ENCODE results near the gene WDR91.

Gene WDR91

DNA sequence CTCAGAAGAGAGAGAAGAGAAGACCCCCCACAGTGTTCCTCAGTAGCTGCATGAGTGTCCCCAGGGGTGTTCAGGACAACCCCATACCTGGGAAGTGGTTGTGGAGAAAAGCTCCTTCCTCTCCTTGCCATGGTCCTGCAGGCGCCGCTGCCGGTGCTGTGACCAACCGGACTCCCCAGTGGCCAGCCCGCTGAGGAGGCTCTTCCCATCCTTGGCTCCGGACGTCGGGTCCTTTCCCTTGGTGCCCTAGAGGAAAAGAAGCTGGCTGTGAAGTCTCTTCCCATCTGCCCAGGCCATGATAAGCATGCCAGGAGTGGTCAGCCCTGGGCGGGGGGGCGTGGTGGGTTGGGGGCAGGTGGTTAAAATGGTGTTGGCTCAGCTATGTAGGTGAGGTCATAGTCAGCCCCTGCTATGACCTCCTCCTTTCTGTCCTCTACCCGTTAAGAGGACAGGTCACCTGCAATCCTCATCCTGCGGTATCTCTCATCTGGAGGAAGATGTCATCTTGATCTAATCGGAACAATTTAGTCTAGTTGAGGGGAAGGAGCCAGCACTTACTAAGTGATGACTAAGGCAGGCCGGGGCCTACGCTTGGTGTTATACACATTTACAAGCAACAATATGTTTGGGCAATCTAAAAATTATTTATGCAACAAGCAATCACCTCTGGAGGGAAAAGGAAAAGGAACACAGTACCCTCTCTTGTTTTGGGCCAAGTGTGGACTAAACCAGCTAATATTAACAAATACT, 13.2 kb downstream of the WDR91 start:
- DNase-seq (ENCODE audit: low spot score), result no peak

DNA sequence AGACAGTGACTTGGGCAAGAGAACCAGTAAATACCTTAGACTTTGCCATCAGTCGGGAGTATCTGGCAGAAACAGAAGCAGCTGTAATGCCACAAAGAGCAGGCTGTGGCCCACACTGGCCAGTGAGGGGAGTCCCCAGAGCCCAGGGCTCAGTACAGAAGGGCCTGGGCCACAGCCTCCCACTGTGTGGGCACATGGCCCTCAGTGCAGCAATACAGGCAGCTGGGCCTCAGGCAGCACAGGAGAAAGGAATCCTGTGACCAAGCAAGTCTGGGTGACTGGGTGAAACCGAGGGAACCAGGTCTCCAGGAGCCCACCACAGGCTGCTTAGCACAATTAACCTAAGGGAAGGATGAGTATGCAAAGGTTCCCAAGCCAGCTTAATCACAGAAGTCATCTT, 14.0 kb downstream of the WDR91 start:
- no peak for DNase-seq (ENCODE audit: low spot score)

DNA sequence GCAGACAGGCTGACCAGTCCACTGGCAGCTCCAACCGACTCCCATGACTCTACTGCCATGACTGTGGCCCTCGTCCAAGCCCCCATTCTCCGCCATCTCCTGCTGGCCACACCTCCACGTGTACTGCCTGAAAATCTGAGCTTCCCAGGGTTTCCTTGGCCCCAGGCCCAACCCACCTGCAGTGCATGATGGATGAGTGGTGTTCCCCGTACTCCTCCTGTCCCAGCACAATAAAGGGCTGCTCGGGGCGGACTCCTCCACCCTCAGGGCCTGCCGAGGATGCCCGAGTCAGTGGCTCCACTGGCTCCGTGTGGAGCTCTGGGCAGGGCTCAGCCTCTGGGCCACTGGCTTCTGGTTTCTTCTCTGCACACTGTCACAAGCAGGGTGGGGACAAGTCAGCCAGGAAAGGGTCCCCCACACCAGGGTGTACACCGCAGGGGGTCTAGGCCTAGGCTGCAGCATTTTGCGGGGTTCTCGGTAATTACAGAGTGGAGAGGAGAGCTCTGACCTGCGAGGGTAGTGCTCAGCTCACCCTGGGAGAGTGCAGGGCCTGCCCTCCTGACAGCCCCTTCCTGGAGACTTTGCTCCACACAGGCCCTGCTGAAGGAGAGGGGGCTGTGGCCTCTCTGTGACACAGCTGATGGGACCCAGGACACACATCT, 15.2 kb downstream of the WDR91 start:
- DNase-seq (ENCODE audit: low spot score), result no peak

DNA sequence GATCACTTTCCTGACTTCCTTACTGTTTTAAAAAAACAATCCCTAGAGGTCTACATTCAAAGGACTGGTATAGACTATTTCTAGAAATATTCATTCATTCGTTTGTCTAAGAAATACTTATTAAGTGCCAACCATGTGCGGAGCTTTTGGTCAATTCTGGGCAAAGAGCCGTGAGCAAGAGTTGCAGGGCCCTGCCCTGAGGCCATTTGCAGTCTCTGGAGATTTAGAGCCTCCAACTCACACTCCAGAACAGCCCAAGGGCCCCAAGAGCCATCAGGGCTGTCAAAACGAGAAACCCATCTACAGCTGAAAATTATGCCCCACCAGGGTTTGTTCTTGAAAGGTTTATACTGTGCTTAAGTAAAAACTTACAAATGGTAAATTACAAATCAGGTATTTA, 16.2 kb downstream of the WDR91 start:
- no peak for DNase-seq (ENCODE audit: low spot score)

DNA sequence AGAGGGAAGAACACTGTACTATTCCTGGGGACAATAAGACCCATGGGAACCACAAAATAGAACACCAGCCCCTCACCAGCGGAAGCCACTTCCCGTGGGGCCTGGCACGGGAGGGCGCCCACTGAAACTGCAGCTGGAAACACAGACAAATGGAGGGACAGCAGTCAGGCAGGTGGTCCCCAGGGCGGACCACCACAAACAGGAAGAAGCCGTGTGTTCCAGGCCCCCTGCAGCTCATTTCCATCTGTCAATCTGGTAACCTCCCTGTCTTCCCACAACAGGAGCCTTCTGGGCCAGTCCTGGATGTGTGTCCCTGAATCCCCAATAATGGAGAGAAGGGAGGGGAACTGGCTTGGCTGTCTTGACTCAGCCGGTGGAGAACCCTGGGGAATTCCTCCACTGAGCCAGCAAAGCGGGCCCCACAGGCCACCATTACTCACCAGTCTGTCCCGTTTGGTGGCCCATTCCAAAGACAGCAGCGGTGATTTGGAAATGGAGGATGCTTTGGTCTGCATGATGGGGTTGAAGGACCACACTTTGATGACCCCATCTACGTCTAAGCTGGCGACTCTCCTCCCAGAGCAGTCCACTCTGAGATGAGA, 16.7 kb downstream of the WDR91 start:
- no peak for DNase-seq (ENCODE audit: low spot score)

DNA sequence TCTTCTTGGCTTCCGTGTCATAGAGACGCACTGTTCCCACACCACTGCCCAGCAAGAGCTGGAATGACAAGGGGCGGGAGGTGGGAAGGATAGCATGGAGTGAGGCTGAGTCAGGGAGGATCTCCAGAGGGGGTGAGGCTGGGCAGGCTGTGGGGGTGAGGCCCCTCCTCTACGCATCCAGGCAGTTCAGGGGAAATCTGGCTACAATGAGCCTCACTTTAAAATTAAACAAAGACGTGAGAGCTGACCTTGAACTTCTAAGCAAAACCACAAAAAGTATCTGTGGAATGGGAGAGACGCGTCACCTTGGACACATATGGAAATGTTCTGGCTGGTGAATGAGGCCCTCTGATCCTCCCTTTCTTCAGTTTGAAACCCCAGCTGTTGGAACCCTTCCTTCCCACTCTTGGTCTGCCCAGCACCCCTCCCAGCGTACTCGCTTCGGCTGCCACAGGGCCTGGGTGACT, 17.7 kb downstream of the WDR91 start:
- DNase-seq (ENCODE audit: low spot score), result no peak

DNA sequence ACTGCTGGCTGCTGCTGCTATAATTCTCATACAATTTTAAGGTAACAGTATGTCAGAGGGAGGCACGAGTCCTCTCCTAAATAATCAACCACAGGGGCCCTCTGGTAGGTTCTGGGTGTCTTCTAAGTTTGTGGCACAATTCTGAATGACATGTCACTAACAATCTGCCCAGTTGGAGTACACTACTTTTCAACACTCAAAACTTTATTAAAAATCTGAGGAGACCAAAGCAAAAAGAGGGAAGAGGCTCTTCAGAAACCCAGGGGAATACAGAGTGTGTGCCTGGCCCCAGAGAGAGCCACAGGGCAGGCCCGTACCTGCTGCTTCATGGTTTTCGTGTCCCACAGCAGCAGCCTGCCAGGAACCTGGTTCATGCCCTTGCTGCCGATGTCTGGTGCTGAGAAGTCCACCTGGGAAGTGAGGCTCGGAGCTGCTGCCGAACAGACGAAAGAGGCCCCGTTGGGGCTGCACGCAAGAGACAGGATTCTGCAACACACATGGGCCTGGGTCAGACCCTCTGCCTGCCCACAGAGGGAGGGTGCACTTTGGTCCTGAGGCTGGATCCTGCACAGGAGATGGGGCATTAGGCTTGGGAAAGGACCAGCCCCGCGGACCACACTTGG, 18.3 kb downstream of the WDR91 start:
- DNase-seq (ENCODE audit: low spot score), result no peak

DNA sequence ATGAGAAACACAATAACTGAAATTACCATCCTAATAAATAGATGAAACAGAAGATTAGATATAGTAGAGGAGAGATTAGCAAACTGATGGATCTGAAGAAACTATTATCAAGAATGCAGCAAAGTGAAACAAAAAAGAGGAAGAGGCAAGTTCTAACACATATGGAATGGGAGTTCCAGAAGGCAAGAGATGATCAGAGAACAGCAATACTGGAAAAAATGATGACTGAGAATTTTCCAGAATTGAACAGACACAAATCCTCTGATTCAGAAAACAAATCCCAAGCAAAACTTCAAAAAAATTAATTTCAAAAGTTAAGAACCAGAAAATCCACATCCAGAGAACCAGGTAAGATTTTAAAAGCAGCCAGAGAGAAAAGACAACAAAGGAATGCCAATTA, 20.6 kb downstream of the WDR91 start:
- DNase-seq (ENCODE audit: low spot score), result no peak

DNA sequence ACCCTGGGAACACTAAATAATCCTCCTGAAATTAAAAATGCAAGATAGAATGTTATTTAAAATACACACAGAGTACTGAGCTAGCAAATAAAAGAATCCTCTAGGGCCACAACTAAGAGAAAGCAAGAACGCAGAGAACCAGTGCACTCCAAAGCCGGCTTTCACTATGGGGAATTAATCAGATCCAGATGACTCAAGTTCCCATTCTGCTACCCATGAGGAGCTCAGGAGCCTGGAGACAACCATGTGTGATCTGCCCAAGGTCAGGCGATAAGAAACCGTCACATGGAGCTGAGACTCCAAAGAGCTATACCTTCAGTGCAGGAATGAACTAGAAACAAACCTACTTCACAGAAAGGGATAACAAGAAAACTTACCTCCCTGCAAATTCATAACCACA, 21.4 kb downstream of the WDR91 start:
- DNase-seq (ENCODE audit: low spot score), result no peak

DNA sequence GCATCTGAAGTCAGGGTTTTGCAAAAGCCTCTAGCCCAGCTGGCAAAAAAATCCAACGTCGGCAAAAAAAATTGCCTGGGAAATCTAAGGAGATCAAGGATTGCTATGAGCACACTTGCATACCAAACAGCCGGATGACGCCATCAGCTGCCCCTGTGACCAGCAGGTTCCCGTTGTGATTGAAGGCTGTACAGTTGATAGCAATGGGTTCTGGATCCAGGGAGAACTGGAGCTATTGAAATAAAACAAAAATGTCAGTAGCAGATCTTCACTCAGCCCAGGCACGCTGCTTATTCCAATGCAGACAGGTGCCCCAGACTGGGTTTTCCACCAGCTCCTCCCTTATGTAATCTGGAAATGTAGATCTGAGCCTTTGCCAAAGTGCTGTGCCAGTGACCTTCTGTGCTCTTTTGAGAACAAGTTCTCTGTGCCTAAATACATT, 22.1 kb downstream of the WDR91 start:
- DNase-seq (ENCODE audit: low spot score), result no peak

DNA sequence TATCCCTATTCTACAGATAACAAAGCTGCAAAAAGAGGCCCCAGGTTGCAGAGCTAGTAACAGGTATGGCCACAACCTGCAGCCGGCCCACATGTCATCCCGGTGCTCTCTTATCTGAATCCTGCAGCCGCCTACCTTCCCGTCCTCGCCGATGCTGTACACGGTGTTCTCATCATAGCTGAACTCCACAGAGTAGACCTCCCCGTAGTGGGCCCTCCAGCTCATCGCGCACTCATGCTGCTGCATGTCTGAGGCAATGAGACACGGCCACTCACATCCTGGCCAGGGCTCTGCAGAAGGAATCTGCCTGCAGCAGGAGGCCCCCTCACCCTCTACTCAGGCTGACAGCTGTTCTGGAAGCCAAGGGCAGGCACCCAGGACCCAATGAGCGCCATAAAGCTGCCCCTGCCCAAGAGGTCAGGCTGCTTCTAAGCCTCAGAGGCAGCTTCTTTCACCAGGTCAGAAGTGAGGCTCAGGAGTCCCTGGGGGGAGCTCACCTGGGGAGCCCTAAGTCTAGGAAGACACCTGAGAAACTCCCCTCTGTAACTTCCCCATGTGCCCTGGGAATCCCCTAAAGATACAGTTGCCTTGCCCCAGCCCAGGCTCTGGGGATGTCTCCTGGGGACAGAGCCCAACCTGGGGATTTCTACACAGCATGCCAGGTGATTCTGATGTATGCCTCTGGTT, 22.9 kb downstream of the WDR91 start:
- no peak for DNase-seq (ENCODE audit: low spot score)

DNA sequence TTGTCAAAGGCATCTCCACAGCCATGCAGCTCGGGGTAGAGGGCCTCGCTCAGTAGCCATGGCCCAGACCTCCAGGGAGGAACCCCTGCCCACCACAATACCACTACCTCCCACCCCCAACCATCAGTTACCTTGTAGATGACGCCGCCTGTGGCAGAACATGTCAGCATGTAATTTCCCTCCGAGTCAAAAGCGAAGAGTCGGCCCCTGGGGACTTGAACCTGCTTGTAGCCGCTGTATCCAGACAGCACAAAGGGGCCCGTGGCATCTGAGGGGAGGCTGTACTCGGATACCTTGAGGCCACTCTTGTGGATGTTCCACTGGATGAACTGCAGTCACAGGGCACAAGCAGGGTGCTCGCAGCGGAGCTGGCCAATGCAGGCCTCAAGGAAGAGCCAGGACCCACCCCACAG, 24.5 kb downstream of the WDR91 start:
- DNase-seq (ENCODE audit: low spot score), result no peak

DNA sequence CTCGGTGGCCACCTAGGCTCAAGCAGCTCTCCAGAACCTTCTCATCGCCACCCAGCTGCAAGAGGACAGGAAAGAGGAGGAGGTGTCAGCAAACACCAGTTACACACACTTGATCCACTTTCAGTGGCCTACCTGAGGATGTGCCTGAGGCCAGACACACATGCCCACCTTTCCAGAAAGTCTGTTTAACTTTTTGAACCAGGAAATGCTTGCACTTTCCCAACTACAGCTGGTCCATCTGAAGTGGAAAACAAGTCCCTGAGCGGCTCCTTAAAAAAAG, 25.1 kb downstream of the WDR91 start:
- no peak for DNase-seq (ENCODE audit: low spot score)

DNA sequence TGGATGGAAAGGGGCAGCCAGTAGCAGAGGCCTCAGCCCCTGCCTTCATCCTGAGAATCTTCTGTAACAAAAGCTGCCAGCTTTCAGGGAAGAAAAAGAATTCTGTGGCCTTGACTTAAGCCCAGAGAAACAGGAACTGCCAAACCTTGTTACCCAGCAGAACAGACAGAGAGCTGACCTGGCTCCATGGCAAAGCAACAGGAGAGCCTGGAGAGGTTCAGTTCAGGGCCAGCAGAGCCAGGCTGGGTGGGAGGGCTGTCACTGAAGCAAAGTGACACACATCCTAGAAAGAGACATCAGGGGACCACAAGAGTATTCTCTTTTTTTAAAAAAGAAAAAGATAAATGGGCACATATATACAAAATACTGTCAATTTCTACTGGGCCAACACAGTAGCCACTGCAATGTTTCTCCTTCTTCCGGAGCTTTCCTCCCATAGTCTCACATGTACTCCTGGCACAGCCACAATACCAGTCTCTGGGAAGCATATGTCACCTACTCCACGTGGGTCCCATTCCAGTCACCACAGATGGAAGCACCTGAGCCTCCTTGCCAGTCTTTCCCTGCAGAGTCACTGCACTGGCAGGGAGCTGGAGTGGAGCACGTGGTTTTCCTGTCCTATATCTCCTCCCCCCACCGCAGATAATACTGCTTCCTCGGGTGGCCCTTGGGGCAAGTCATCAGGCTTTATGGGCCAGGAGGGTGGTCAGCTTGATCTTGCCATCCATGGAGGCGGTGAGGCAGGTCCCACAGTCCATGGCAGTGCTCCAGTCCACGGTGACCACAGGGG, 25.7 kb downstream of the WDR91 start:
- DNase-seq (ENCODE audit: low spot score), result no peak

DNA sequence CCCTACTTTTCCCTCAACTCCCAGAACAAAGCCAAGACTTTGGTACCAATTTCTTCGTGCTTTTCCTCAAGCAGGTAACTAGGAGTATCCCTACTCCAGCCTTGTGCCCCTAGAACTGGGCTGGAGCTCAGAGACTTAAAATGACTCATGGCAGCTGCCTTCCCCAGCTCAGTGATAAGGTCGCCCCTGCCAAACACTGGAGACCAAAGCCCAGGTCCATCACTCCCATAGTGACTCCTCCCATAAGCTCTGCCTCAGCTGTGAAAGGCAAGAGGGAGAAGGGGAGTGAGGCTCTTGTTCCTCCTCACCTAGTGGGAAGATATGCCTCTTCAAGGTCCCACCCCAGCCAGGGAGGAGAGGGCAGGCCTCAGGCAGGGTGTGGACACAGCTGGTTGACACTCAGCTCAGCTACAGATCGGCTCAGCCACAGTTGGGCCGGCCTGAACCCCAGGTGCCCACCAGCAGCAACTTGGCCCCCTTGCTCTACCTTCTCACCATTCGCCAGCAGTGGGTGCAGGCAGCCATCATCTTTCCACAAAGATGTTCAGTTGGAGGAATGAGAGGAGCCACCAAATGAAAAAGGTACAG, 27.0 kb downstream of the WDR91 start:
- DNase-seq (ENCODE audit: low spot score), result no peak

DNA sequence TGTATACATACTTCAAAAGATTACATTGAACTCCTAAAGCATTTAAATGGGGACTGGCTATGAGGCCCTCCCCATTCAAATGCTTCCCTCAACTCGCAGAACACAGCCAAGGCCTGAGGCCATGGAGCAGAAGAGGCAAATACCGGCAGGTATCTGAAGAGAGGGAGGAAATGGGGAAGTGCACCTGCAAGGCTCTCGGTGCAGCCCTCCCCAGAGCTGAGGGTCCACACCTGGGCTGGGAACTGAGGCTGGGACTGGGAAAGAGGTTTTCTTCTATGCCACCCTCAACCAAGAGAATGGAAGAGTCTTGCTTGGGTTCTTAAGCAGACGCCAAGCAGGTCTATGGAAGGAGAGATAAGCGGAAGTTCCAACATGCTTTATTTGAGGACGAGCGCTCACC, 27.8 kb downstream of the WDR91 start:
- DNase-seq (ENCODE audit: low spot score), result no peak

DNA sequence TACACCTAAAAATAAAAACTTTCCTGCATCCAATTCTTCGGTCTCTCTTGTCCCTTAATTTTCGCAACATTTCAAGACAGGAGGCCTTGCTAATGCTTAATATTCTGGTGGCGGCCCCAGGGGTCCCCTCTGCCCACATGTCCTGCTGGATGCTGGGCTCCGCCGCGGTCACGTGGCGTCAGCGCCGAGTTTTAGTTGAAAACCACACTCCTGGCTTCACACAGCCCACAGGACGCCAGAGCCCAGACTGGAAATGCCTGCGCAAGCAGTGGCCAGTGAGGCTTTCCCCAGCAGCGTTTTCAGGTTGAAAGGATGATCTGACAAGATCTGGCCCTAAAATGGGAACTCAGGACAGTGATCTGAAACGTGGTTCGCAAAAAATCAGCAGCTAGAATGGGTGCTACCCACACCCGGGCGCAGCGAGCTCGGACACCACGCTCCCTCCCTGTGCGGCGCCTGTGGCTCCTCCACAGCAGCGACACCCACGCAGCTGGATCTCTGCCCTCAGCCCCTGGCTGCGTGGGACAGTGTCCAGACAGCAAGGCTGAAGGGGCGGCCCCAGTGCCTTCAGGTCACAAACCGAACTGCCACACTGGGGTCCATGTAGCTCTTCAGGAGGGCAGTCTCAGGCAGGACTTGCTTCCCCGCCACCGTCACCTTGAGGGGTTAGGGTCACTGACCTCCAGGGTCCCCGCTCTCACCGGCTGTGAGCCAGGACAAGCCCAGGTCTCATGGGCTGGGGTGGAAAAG, 29.2 kb downstream of the WDR91 start:
- DNase-seq (ENCODE audit: low spot score), result no peak

DNA sequence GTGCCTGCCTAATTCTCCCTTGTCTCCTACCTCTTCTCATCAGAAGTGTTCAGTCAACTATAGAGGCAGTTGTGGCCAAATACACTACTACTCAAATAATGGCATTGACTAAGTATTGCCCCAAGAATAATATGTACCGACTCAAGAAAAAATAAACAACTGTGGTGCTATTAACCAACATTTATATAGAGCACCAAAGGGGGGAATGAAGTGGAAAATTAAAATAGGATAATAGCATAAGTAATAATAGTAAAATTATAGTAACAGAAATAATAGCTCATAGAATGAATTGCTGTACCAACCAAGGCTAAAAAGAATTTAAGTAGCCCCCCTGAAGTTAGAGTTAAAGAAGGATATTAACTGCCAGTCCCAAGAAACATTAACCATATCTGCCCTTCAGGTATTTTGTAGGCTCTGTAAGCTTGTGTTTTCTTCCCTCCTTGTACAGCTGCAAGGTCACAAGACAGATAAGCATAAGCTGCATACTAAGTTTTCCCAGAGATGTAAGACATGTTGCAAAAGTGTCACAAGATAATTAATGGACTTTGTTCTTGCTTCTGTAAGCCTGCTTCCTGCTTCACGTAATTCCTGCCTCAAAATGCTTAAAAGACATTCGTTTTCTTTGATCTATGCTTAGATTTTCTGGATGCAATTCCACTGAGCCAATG, 29.9 kb downstream of the WDR91 start:
- no peak for DNase-seq (ENCODE audit: low spot score)

DNA sequence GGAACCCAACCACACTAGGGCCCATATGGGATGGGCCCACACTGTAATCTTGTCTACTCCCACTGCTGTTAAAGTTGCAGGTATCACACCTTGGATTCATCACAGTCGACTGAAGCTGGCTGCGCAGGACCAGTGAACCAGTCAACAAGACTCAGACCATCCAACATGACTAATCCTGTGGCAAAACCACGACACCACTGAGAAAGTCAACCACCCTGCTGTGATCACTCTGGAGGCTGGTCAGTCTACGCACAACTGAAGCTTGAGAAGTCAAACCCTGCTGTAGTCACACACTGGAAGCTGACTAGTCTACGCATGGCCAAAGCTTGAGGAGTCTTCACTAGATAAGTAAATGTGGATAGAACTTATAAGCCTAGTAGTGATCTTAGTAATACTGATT, 31.2 kb downstream of the WDR91 start:
- no peak for DNase-seq (ENCODE audit: low spot score)

DNA sequence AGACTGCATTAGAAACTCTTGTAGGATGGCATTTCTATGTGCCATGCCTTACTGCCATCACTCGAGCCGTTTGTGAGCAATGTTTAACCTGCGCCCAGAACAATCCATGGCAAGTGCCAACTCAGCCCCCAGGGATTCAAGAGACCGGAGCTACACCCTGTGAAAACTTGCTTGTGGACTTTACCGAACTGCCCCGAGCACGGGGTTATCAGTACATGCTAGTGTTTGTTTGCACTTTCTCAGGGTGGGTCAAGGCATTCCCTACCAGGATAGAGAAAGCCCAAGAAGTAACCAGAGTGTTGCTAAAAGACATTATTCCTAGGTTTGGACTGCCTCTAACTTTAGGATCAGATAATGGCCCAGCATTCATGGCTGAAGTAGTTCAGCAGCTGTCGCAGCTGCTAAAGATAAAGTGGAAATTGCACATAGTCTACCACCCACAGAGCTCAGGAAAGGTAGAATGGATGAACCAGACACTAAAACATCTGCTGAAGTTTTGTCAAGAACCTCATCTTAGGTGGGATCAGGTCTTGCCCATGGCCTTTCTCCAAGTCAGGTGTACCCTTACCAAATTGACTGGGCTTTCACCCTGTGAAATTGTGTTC, 31.9 kb downstream of the WDR91 start:
- DNase-seq (ENCODE audit: low spot score), result no peak

Measured in hematopoietic multipotent progenitor cell treated with erythropoietin and hydrocortisone succinate and interleukin-3 and kit ligand, for 15 days (in vitro differentiated cells).